HCT116 (cell line): ENCODE results near the gene CGB7. TPM values are rescaled to one million over a fixed set of nuclear protein-coding genes. Genes with fewer than 3 reads are reported as not detected.

Source experiments
- ATAC-seq: fragments of 200-7000 bp; cut with Tn5 transposase; 2 replicates; pipeline ENCODE4 v1.9.1; 2020; ENCODE audit warnings: mild to moderate bottlenecking, moderate library complexity
- BruUV-seq: library from RNA; stranded (reverse); fragments of 400-500 nt; replicated peaks from 2 replicates; lab custom pipeline; 2021; lab: Mats Ljungman, UMichigan
- CTCF ChIA-PET: fragments of 300-600 bp; sonication (Branson Sonifier 250); formaldehyde crosslinking; loops from one replicate; lab custom pipeline; 2021; ENCODE audit warnings: antibody characterized with exemption; lab: Charles Lee
- POLR2A ChIA-PET: fragments of 300-600, 350-600 bp; sonication (Branson Sonifier 250); formaldehyde crosslinking; loops from one replicate; lab custom pipeline; 2021; ENCODE audit warnings: antibody characterized with exemption; lab: Charles Lee
- RAD21 ChIA-PET, 2 experiments: fragments of 300-600 bp; sonication (Branson Sonifier 250); formaldehyde crosslinking; loops; one replicate each; lab custom pipeline; 2023; ENCODE audit warnings: low total read pairs in 2 of 2; ENCODE audit not compliant: uncharacterized antibody in 2 of 2, unreplicated experiment in 2 of 2, low non-redundant PET in 1 of 2; lab: Charles Lee
- DNase-seq: peaks from one replicate; pipeline ENCODE4 v3.0.0-alpha.2; 2010; ENCODE audit warnings: low read depth, low spot score
- H2AFZ ChIP-seq: fragments of 200-600 bp; shearing (Covaris generic), sonication (generic); 2 replicates; pipeline ENCODE4 v1.6.1; 2017; ENCODE audit warnings: low read depth, mixed run types, mixed read lengths, antibody characterized with exemption, low read length; ENCODE audit not compliant: poor library complexity, severe bottlenecking
- H3K27ac ChIP-seq: 2 replicates; pipeline ENCODE4 v1.5.1; 2012; ENCODE audit warnings: low read depth, low read length
- H3K27me3 ChIP-seq: fragments of 200-600 bp; sonication (generic); 2 replicates; pipeline ENCODE4 v1.6.1; 2016; ENCODE audit warnings: mixed run types, low read length, mixed read lengths; ENCODE audit not compliant: insufficient read depth
- H3K36me3 ChIP-seq, 2 experiments: fragments of 200-500 bp in 1 of 2; fragments of 200-600 bp in 1 of 2; sonication (Bioruptor generic) in 1 of 2; sonication (generic) in 1 of 2; 2 replicates each; pipeline versions ENCODE4 v1.5.1 to v1.6.1; 2014 to 2016; ENCODE audit warnings: low read length in 2 of 2, inconsistent platforms in 1 of 2, mixed read lengths in 1 of 2, mixed run types in 1 of 2; ENCODE audit not compliant: insufficient read depth in 2 of 2, control insufficient read depth in 1 of 2
- H3K4me1 ChIP-seq, 2 experiments: fragments of 200-600 bp in 1 of 2; sonication (generic) in 1 of 2; 2 replicates each; pipeline versions ENCODE4 v1.5.1 to v1.6.1; 2012 to 2017; ENCODE audit warnings: low read length in 2 of 2, inconsistent platforms in 1 of 2, mild to moderate bottlenecking in 1 of 2, mixed read lengths in 1 of 2, mixed run types in 1 of 2, moderate library complexity in 1 of 2; ENCODE audit not compliant: insufficient read depth in 2 of 2, control insufficient read depth in 1 of 2
- H3K4me2 ChIP-seq: fragments of 200-600 bp; sonication (generic); 2 replicates; pipeline ENCODE4 v1.6.1; 2017; ENCODE audit warnings: mixed run types, low read length, mixed read lengths
- H3K4me3 ChIP-seq, 2 experiments: fragments of 200-600 bp in 1 of 2; sonication (generic) in 1 of 2; replicated peaks in 1 of 2; 2 replicates each; pipeline ENCODE4 v1.5.1; 2011 to 2016; ENCODE audit warnings: low read length in 2 of 2, control low read depth in 1 of 2, low read depth in 1 of 2, mild to moderate bottlenecking in 1 of 2, mixed read lengths in 1 of 2, mixed run types in 1 of 2
- H3K79me2 ChIP-seq: fragments of 200-600 bp; sonication (generic); 2 replicates; pipeline ENCODE4 v1.6.1; 2017; ENCODE audit warnings: mild to moderate bottlenecking, mixed run types, low read length, moderate library complexity, mixed read lengths; ENCODE audit not compliant: insufficient read depth
- H3K9ac ChIP-seq: fragments of 200-600 bp; sonication (generic); 2 replicates; pipeline ENCODE4 v1.6.1; 2016; ENCODE audit warnings: low read length, mixed read lengths
- H3K9me2 ChIP-seq: fragments of 200-600 bp; sonication (generic), shearing (Covaris generic); 2 replicates; pipeline ENCODE4 v1.6.1; 2017; ENCODE audit warnings: mixed run types, mild to moderate bottlenecking, moderate library complexity; ENCODE audit not compliant: insufficient read depth
- H3K9me3 ChIP-seq, 2 experiments: fragments of 200-500 bp in 1 of 2; fragments of 200-600 bp in 1 of 2; sonication (Bioruptor generic) in 1 of 2; sonication (generic) in 1 of 2; 2 replicates each; pipeline ENCODE4 v1.6.1; 2014 to 2017; ENCODE audit warnings: low read length in 2 of 2, mixed read lengths in 2 of 2, inconsistent platforms in 1 of 2, low read depth in 1 of 2, mild to moderate bottlenecking in 1 of 2, mixed run types in 1 of 2, moderate library complexity in 1 of 2; ENCODE audit not compliant: control insufficient read depth in 1 of 2, insufficient read depth in 1 of 2
- H4K20me1 ChIP-seq: fragments of 200-600 bp; sonication (generic), shearing (Covaris generic); 2 replicates; pipeline ENCODE4 v1.6.1; 2017; ENCODE audit warnings: mixed run types, mild to moderate bottlenecking, moderate library complexity; ENCODE audit not compliant: insufficient read depth
- CBX3 ChIP-seq: IDR thresholded peaks from 2 replicates; pipeline ENCODE4 v1.6.1; 2012; ENCODE audit warnings: low read depth
- EGR1 ChIP-seq: IDR thresholded peaks from 2 replicates; pipeline ENCODE4 v1.6.1; 2012; ENCODE audit warnings: low read depth
- EZH2 ChIP-seq: fragments of 200-600 bp; sonication (generic); IDR thresholded peaks from 2 replicates; pipeline ENCODE4 v1.6.1; 2017; ENCODE audit warnings: antibody characterized with exemption, mixed run types
- FOSL1 ChIP-seq: IDR thresholded peaks from 2 replicates; pipeline ENCODE4 v1.6.1; 2012; ENCODE audit warnings: low read depth
- JUND ChIP-seq: IDR thresholded peaks from 2 replicates; pipeline ENCODE4 v1.6.1; 2012
- MAX ChIP-seq: IDR thresholded peaks from 2 replicates; pipeline ENCODE4 v1.6.1; 2012
- REST ChIP-seq: IDR thresholded peaks from 2 replicates; pipeline ENCODE4 v1.6.1; 2012; ENCODE audit warnings: low read depth
- SIN3A ChIP-seq: IDR thresholded peaks from 2 replicates; pipeline ENCODE4 v1.6.1; 2012; ENCODE audit warnings: low read depth
- YY1 ChIP-seq: IDR thresholded peaks from 2 replicates; pipeline ENCODE4 v1.6.1; 2011; ENCODE audit warnings: low read length, low read depth, moderate library complexity, mild to moderate bottlenecking; ENCODE audit not compliant: insufficient replicate concordance; ENCODE audit errors: extremely low read depth
- ZFX ChIP-seq: fragments of 450-650 bp; IDR thresholded peaks from 2 replicates; pipeline ENCODE4 v1.6.1; 2017
- intact Hi-C: fragments of 100-400 bp; cut with micrococcal nuclease; formaldehyde crosslinking; loops from 2 replicates; pipeline ENCODE4 v1.10.0; 2022
- total RNA-seq: library from RNA; stranded (reverse); gene quantifications from one replicate; pipeline ENCODE4 v1.2.1, GENCODE V29; 2021; ENCODE audit not compliant: unreplicated experiment

The CGB7 gene
- total RNA-seq, 1 experiment from 2014 or later = 5.4 TPM

- TF ChIP-seq SIN3A (no peak), MAX (no peak), REST (no peak), YY1 (no peak), CBX3 (no peak), EGR1 (no peak), EZH2 (no peak), JUND (no peak), ZFX (no peak)
These were observed 35.4 kb downstream of the CGB7 start (continued) for GRCh38 chr19:49022116-49022515.

DNA sequence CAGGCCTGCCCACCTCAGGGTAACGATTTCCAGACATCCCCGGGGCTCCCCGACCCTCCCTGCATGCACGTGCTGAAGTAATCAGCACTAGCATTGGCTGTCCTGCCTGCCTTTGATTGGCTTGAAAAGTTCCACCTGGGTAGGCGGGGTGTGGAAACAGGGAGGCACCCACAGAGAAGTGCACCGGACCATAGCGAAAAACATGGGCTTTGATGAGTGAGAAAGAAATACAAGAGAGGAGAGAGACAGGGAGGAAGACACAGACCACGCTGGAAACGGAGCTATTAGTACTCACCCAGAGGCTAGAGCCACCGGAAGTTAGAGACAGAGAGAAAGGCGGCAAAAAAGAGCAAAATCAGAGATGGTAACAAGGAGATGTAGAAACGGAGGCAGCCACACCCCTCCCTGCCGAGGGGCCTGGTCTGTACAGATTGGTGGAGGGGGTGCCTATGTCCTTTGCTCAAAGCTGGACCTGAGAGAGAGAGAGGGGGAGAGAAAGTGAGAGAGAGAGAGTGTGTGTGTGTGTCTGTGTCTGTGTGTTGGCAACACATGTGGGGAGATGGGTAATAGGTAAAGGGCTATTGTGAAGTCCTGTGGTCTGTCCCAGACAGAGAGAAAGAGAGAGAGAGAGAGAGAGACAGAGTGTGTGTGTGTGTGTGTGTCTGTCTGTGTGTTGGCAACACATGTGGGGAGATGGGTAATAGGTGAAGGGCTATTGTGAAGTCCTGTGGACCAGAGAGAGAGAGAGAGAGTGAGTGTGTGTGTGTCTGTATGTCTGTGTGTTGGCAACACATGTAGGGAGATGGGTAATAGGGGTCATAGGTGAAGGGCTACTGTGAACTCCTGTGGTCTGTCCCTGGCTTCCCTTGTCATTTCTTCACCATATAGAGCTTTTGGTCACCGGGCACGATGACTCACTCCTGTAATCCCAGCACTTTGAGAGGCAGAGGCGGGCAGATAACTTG lies 36.3 kb downstream of the CGB7 start:
- no peak for TF ChIP-seq YY1
- peak; percentile 22; the same call in 1 of the 2 replicates for TF ChIP-seq FOSL1
- TF ChIP-seq MAX = 0 out of 2 replicates have a peak, but pooled peaks have one; percentile 18
- no peak overlapping the region for H3K4me3 ChIP-seq
- BruUV-seq = no TSS peak
- RAD21 ChIA-PET = no interaction called here
- no peaks in the 10 kb centered on the region for H3K36me3 ChIP-seq
- no peak overlapping the region for H2AFZ ChIP-seq
- no peaks in the 10 kb centered on the region for H3K9me3 ChIP-seq
- intact Hi-C loops = no loop called here
- 0 out of 2 replicates have a peak overlapping the region, but pooled peaks have one; percentile 9 for H3K27ac ChIP-seq
- no peak for ATAC-seq
- H3K9me2 ChIP-seq = no peaks in the 10 kb centered on the region
- CTCF ChIA-PET = interaction anchor here (0.7 to 4.3 kb wide), 5 partner anchors 21 to 204 kb away, joined by 3 to 44 read pairs (median 4); partner anchors contain the start of genes GYS1 and RUVBL2
- no peaks in the 10 kb centered on the region for H4K20me1 ChIP-seq
- no peaks in the 10 kb centered on the region for H3K27me3 ChIP-seq
- no peaks in the 10 kb centered on the region for H3K79me2 ChIP-seq
- H3K9ac ChIP-seq = no peak overlapping the region
- DNase-seq = no peak
- peaks cover 31 to 55% of the 10 kb centered on the region in 2 experiments for H3K4me1 ChIP-seq
- peak overlapping the region; percentile 24 for H3K4me2 ChIP-seq
- POLR2A ChIA-PET = interaction anchor here (1.4 kb wide), 1 partner anchor 28 kb away, joined by 3 read pairs; the partner anchor contains the start of gene RUVBL2
